ENCODE measurements around the gene TAS2R41.

DNA sequence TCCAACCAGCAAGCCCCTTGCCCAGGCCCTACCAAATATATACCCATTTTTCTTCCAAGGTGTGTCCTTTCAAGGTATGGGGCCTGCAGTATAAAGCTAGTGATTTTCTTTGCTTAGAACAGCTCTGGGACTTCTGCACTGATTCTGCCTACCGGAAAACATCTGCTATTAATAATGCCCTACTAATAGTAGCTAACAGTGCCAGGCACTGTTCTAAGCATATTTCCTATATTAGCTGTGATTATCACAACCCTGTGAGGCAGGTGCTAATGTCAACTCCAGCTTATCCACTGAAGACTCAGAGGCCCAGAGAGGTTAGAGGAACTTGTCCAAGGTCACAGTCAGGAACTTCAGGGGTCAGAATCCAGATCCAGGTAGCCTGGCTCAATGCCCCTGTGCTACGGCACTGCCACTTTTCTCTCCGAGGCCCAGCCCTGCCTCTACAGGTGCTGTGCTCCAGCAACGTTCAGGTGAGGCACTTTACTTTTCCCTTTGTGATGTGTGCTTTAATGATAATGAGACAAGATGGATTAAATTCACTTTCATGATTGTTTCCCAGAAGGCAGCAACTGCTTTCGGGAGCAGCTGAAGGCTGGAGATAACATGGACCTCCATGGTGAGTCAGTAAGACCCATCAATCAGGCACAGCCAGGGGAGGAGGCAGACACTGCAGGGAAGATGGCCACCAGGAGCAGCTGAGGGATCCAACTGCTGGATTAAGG lies 26.7 kb downstream of the TAS2R41 start:
- TF ChIP-seq, protein P1, sequence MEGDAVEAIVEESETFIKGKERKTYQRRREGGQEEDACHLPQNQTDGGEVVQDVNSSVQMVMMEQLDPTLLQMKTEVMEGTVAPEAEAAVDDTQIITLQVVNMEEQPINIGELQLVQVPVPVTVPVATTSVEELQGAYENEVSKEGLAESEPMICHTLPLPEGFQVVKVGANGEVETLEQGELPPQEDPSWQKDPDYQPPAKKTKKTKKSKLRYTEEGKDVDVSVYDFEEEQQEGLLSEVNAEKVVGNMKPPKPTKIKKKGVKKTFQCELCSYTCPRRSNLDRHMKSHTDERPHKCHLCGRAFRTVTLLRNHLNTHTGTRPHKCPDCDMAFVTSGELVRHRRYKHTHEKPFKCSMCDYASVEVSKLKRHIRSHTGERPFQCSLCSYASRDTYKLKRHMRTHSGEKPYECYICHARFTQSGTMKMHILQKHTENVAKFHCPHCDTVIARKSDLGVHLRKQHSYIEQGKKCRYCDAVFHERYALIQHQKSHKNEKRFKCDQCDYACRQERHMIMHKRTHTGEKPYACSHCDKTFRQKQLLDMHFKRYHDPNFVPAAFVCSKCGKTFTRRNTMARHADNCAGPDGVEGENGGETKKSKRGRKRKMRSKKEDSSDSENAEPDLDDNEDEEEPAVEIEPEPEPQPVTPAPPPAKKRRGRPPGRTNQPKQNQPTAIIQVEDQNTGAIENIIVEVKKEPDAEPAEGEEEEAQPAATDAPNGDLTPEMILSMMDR (IDR thresholded peaks at IDR 0.05): no peak
- no peak for TF ChIP-seq POLR2A (IDR thresholded peaks at IDR 0.05)
